HG03432 (cell line): ENCODE results near the gene NKD1.

Experiments used
- ATAC-seq: cut with Tn5 transposase; IDR thresholded peaks from one replicate; pipeline ENCODE4 v1.9.1; 2021; ENCODE audit warnings: mild to moderate bottlenecking, moderate library complexity; ENCODE audit not compliant: unreplicated experiment

Gene NKD1

GRCh38 chr16:50610331-50611262 lies 62.4 kb downstream of the NKD1 start:
- ATAC-seq = no peak

GRCh38 chr16:50611332-50611934 lies 63.2 kb downstream of the NKD1 start:
- no peak for ATAC-seq

- no peak for ATAC-seq
Observed at GRCh38 chr16:50611995-50612848, 64.0 kb downstream of the NKD1 start.

GRCh38 chr16:50612849-50613198 lies 64.6 kb downstream of the NKD1 start:
- ATAC-seq = no peak

GRCh38 chr16:50613281-50613963 lies 65.2 kb downstream of the NKD1 start:
- ATAC-seq = no peak

- ATAC-seq = no peak
Observed at GRCh38 chr16:50613964-50614474, 65.8 kb downstream of the NKD1 start.

GRCh38 chr16:50614955-50615724 lies 66.9 kb downstream of the NKD1 start:
- ATAC-seq = no peak

GRCh38 chr16:50615891-50616290 lies 67.7 kb downstream of the NKD1 start:
- no peak for ATAC-seq

- ATAC-seq = no peak
Observed at GRCh38 chr16:50616386-50616785, 68.2 kb downstream of the NKD1 start.

- ATAC-seq = no peak
Observed at GRCh38 chr16:50616883-50617645, 68.9 kb downstream of the NKD1 start.

- no peak for ATAC-seq
Observed at GRCh38 chr16:50617646-50618184, 69.5 kb downstream of the NKD1 start.

- no peak for ATAC-seq
Observed at GRCh38 chr16:50618238-50618918, 70.2 kb downstream of the NKD1 start.

- no peak for ATAC-seq
Observed at GRCh38 chr16:50619702-50620491, 71.7 kb downstream of the NKD1 start.

GRCh38 chr16:50620646-50621451 lies 72.7 kb downstream of the NKD1 start:
- no peak for ATAC-seq

GRCh38 chr16:50621452-50621792 lies 73.2 kb downstream of the NKD1 start:
- ATAC-seq = no peak

GRCh38 chr16:50622029-50622428 lies 73.8 kb downstream of the NKD1 start:
- ATAC-seq = no peak
